RWPE1 (cell line): ENCODE results near the gene BCR.
"Not testable (repeated sequence)": the region's sequence is repeated elsewhere in the genome, so short reads cannot be mapped to it uniquely, and the experiment has no call there.

Experiments used
- CTCF ChIA-PET: fragments of 350-600 bp; sonication (Branson Sonifier 250); formaldehyde crosslinking; extraction: SDS; loops from one replicate; lab custom pipeline; 2021; lab: Yijun Ruan, JAX
- POLR2A ChIA-PET: fragments of 400-600 bp; formaldehyde crosslinking; extraction: SDS; loops from one replicate; lab custom pipeline; 2020; ENCODE audit warnings: antibody characterized with exemption; ENCODE audit not compliant: low non-redundant PET; lab: Yijun Ruan, JAX
- DNase-seq: peaks from one replicate; pipeline ENCODE4 v3.0.0; 2012; ENCODE audit warnings: low spot score
- H3K27ac ChIP-seq: fragments of 450-650 bp; 2 replicates; pipeline ENCODE4 v1.5.1; 2017
- TF ChIP-seq, protein P1 (sequence below): fragments of 450-650 bp; conservative IDR thresholded peaks from 2 replicates; pipeline ENCODE4 v1.5.1; 2017; ENCODE audit warnings: low read depth, mild to moderate bottlenecking

Gene BCR

DNA sequence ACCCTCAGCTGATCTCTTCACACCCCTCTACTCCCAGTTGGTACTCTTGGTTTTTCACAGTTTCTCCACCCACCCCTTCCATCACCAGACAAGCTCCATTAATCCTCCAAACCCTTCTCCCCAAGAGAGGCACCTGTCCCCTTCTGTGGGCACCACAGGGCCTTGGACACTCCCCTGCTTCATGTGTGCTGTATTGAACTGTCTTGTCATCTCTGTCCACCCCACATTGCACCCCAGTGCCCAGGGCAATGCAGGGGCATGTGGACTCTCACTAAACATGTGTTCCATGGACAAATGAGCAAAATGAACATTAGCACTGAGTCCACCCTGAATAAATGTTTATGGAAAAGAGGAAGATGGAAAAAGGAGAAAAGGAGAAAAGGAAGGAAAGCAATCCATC lies 181.4 kb downstream of the BCR start:
- no peak overlapping the region for H3K27ac ChIP-seq
- TF ChIP-seq, protein P1, sequence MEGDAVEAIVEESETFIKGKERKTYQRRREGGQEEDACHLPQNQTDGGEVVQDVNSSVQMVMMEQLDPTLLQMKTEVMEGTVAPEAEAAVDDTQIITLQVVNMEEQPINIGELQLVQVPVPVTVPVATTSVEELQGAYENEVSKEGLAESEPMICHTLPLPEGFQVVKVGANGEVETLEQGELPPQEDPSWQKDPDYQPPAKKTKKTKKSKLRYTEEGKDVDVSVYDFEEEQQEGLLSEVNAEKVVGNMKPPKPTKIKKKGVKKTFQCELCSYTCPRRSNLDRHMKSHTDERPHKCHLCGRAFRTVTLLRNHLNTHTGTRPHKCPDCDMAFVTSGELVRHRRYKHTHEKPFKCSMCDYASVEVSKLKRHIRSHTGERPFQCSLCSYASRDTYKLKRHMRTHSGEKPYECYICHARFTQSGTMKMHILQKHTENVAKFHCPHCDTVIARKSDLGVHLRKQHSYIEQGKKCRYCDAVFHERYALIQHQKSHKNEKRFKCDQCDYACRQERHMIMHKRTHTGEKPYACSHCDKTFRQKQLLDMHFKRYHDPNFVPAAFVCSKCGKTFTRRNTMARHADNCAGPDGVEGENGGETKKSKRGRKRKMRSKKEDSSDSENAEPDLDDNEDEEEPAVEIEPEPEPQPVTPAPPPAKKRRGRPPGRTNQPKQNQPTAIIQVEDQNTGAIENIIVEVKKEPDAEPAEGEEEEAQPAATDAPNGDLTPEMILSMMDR: no peak
- CTCF ChIA-PET: no interaction called here
- DNase-seq: no peak
- POLR2A ChIA-PET: no interaction called here

DNA sequence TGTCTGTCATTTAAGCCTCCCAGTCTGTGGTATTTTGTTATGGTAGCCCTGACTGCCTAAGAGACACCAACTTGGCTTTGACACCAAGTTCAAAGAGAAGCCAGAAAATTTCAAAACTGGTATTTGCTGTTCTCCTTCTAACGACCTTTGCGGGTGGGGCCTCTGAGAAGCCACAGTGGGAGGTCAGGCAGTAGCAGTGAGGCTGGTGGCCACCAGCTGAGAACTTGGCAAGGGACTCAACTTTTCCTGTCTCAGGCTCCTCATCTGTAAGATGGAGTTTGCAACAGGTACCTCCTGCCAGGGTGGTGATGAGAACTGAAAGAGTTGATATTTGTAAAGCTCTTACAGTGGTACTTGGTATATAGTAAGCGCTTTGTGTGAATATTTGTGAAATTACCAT lies 183.4 kb downstream of the BCR start:
- TF ChIP-seq, protein P1: no peak
- ChIA-PET POLR2A (no interaction called here), CTCF (no interaction called here)
- no peak overlapping the region for H3K27ac ChIP-seq
- DNase-seq: no peak

DNA sequence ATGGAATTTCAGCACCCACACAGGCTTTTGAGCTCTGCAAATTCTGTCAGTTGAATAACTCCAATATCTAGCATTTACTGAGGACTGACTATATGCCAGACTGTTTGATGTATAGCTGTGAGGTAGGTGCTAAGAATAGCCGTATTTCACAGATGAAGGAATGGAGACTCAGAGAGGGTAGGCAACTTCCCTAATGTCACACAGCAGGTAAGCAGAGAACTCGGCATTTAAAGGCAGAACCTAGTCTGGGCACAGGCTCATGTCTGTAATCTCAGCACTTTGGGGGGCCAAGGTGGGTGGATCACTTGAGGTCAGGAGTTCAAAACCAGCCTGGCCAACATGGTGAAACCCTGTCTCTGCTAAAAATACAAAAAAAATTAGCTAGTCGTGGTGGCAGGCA lies 184.1 kb downstream of the BCR start:
- no peak for DNase-seq
- POLR2A ChIA-PET: no interaction called here
- no peak overlapping the region for H3K27ac ChIP-seq
- CTCF ChIA-PET: no interaction called here
- TF ChIP-seq, protein P1: no peak

DNA sequence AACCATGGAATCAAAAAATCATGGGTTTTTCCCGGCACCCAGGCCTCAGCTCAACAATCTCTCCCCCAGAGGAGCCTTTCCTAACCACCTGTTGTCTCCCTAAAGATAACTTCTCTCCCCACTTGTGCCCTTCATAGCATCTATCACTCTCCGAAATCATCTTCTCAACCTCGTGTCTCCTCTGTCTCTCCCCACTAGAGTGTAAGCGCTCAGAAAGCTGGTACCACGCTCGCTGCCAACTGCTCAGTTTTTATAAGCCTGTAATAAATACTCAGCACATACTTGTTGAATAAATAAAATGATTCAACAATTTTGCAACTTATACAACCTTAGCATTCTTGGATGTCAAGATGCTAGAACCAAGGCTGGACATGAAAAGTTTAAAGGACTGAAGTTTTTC lies 185.2 kb downstream of the BCR start:
- TF ChIP-seq, protein P1: no peak
- H3K27ac ChIP-seq: no peak overlapping the region
- ChIA-PET CTCF (no interaction called here), POLR2A (no interaction called here)
- no peak for DNase-seq

DNA sequence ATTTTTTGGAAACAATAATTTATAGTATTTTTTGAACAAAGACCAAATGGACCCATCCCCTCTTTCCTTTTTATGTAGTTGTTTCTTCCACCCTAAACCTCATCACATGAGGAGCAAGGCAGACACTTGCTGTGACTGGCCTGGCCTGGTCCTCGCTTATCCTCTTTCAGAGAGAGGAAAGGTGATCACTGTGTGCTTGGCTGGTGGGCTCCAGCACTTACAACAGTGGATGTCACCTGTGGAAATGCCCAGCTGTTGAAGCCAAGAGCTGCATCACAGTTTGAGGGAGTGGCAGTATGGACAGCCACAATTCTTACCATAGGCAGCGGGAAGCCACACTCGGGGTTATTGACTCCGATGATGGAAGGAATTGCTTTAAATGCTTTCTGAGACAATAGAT lies 185.7 kb downstream of the BCR start:
- CTCF ChIA-PET: no interaction called here
- no peak for DNase-seq
- H3K27ac ChIP-seq: no peak overlapping the region
- TF ChIP-seq, protein P1: no peak
- POLR2A ChIA-PET: no interaction called here

DNA sequence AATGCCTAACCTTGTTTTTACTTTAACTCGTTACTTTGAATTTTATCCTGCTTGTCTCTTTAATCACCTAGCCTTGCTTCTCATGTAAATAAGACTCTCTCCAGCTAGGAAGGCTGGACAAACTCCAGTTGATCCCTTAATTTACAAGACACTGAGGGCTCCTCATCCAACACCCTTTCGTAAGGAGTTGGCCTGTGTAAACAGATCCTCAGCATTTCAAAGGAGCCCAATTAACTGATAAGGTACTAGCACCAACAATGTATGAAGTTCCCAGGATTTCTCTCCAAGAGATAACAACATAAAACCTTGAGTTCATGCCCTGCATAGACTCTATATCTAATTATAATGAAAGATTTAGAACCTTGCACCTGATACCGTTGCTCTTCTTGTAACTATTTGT lies 186.9 kb downstream of the BCR start:
- H3K27ac ChIP-seq, POLR2A ChIA-PET, DNase-seq, CTCF ChIA-PET: not testable (repeated sequence)
